GM18498 (cell line): ENCODE measurements around the gene PPP4C.
"Not testable (repeated sequence)": the region's sequence is repeated elsewhere in the genome, so short reads cannot be mapped to it uniquely, and the experiment has no call there.

Source experiments
- ATAC-seq: cut with Tn5 transposase; IDR thresholded peaks from one replicate; pipeline ENCODE4 v1.9.1; 2021; ENCODE audit warnings: mild to moderate bottlenecking, moderate library complexity; ENCODE audit not compliant: unreplicated experiment

The PPP4C gene

GRCh38 chr16:30121741-30122571 lies 46.2 kb downstream of the PPP4C start:
- no peak for ATAC-seq

GRCh38 chr16:30122604-30123160 lies 46.9 kb downstream of the PPP4C start:
- peak; percentile 20 for ATAC-seq

DNA sequence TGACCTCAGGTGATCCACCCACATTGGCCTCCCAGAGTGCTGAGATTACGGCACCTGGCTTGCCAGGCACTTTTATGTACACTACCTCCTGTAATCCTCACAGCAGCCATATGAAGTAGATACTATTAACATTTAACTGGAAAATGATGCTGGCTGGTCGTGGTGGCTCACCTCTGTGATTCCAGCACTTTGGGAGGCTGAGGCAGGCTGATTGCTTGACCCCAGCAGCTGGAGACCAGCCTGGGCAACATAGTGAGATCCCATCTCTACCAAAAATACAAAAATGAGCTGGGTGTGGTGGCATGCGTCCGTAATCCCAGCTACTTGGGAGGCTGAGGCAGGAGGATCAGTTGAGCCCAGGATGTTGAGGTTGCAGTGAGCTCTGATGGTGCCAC lies 49.2 kb downstream of the PPP4C start:
- no peak for ATAC-seq

- not testable (repeated sequence) for ATAC-seq
These were observed 49.9 kb downstream of the PPP4C start for GRCh38 chr16:30125690-30126089.

GRCh38 chr16:30127993-30128392 lies 52.2 kb downstream of the PPP4C start:
- ATAC-seq, result no peak

DNA sequence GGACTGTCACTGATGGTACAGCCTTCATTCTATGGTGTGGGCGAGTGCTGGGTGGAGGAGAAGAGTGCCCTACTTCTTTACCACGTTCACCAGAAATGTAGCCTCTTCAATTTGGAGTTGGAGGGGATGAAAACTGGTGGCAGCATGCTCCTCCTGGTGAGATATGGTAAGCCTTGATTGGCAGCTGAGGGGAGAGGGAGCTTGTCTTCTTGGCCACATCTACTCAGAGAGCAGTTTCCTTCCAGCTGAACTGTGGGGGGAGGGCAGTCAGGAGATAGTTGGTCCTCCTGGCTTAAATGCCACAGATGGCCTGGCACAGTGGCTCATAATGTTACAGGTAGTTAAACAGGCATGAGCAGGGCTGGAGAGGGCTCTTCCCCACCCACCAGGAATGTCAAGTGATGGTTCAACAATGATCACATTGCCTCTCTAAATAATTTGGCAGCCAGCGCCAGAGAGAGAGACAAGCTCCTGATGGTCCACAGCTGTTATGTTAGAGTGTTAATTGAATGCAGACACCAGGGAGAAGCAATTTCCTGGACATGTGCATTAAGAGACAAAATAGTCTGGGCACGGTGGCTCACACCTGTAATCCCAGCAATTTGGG lies 56.2 kb downstream of the PPP4C start:
- ATAC-seq, result no peak

GRCh38 chr16:30132591-30132990 lies 56.8 kb downstream of the PPP4C start:
- ATAC-seq, result no peak
